WTC11 (cell line): ENCODE results near the gene ARAF.

Experiments
- CTCF ChIP-seq: fragments of 200-600 bp; IDR thresholded peaks from 2 replicates; pipeline ENCODE4 v1.8.0; 2022; ENCODE audit warnings: antibody characterized with exemption
- IRF1 ChIP-seq: sonication (generic); formaldehyde crosslinking; IDR thresholded peaks from 2 replicates; pipeline ENCODE4 v1.8.0; 2023; ENCODE audit warnings: missing genetic modification reagents
- NR1H2 ChIP-seq: sonication (generic); formaldehyde crosslinking; IDR thresholded peaks from 2 replicates; pipeline ENCODE4 v1.9.0; 2021; ENCODE audit warnings: mild to moderate bottlenecking, moderate library complexity, missing genetic modification reagents
- ZNF232 ChIP-seq: sonication (generic); formaldehyde crosslinking; IDR thresholded peaks from 2 replicates; pipeline ENCODE4 v1.8.0; 2022; ENCODE audit warnings: mild to moderate bottlenecking, missing genetic modification reagents
- ZNF425 ChIP-seq: fragments of 250-450 bp; sonication (Bioruptor Pico); conservative IDR thresholded peaks from 2 replicates; pipeline ENCODE4 v1.9.0; 2021; ENCODE audit warnings: mild to moderate bottlenecking

GRCh38 chrX:47620303-47620685 lies 59.3 kb downstream of the ARAF start:
- no peak for TF ChIP-seq CTCF
- TF ChIP-seq NR1H2 (CRISPR knock-in tag), result no peak
- no peak for TF ChIP-seq ZNF425 (CRISPR knock-in tag)
- TF ChIP-seq IRF1 (CRISPR knock-in tag), result no peak
- TF ChIP-seq ZNF232 (CRISPR knock-in tag), result no peak
